K562 (cell line): Measurements from ENCODE around the gene SLC24A1.

Experiments used
- CREM ChIP-seq: IDR thresholded peaks from 2 replicates; pipeline ENCODE4 v1.6.1; 2014; ENCODE audit warnings: antibody characterized with exemption, low read depth
- JUND ChIP-seq, 2 experiments: IDR thresholded peaks; 2 replicates in 1 of 2; 3 replicates in 1 of 2; pipeline ENCODE4 v1.6.1; 2011; ENCODE audit warnings: borderline replicate concordance in 2 of 2, low read depth in 2 of 2, low read length in 2 of 2, improper control_type of control experiment in 1 of 2, missing biosample characterization in 1 of 2, missing genetic modification characterization in 1 of 2, missing genetic modification reagents in 1 of 2
- MAZ ChIP-seq, 2 experiments: fragments of 450-650 bp in 1 of 2; sonication (generic) in 1 of 2; formaldehyde crosslinking; IDR thresholded peaks in 1 of 2; conservative IDR thresholded peaks in 1 of 2; 2 replicates each; pipeline versions ENCODE4 v1.4.0 to v1.5.0; 2020; ENCODE audit warnings: mild to moderate bottlenecking in 1 of 2, missing genetic modification reagents in 1 of 2
- MEF2A ChIP-seq: IDR thresholded peaks from 2 replicates; pipeline ENCODE4 v1.6.1; 2011; ENCODE audit warnings: low read depth, mild to moderate bottlenecking, low read length, moderate library complexity; ENCODE audit not compliant: control insufficient read depth
- MYC ChIP-seq, 2 experiments: fragments of 250-450 bp in 1 of 2; sonication (Bioruptor Pico) in 1 of 2; IDR thresholded peaks; 2 replicates each; pipeline versions ENCODE4 v1.5.1 to v1.6.1; 2012 to 2021; ENCODE audit warnings: low read depth in 2 of 2, borderline replicate concordance in 1 of 2, improper control_type of control experiment in 1 of 2, low read length in 1 of 2, mild to moderate bottlenecking in 1 of 2, moderate library complexity in 1 of 2
- NCOR1 ChIP-seq: fragments of 450-650 bp; IDR thresholded peaks from 2 replicates; pipeline ENCODE4 v1.6.1; 2016; ENCODE audit warnings: mild to moderate bottlenecking, moderate library complexity
- NRF1 ChIP-seq, 2 experiments: fragments of 450-650 bp; IDR thresholded peaks in 1 of 2; conservative IDR thresholded peaks in 1 of 2; 2 replicates each; pipeline ENCODE4 v1.6.1; 2014; ENCODE audit warnings: mild to moderate bottlenecking in 2 of 2
- TAF1 ChIP-seq: IDR thresholded peaks from 2 replicates; pipeline ENCODE4 v1.6.1; 2011; ENCODE audit warnings: mild to moderate bottlenecking, low read length, moderate library complexity; ENCODE audit not compliant: insufficient read depth, control insufficient read depth, severe bottlenecking; ENCODE audit errors: extremely low read depth
- TF ChIP-seq, protein P1 (sequence below), 3 experiments: IDR thresholded peaks in 2 of 3; conservative IDR thresholded peaks in 1 of 3; 2 replicates each; pipeline ENCODE4 v1.5.1; 2011 to 2012; ENCODE audit warnings: low read length in 3 of 3, mild to moderate bottlenecking in 3 of 3, control low read depth in 2 of 3, improper control_type of control experiment in 1 of 3, inconsistent platforms in 1 of 3, low read depth in 1 of 3, mixed read lengths in 1 of 3, moderate library complexity in 1 of 3; ENCODE audit not compliant: insufficient read depth in 2 of 3

DNA sequence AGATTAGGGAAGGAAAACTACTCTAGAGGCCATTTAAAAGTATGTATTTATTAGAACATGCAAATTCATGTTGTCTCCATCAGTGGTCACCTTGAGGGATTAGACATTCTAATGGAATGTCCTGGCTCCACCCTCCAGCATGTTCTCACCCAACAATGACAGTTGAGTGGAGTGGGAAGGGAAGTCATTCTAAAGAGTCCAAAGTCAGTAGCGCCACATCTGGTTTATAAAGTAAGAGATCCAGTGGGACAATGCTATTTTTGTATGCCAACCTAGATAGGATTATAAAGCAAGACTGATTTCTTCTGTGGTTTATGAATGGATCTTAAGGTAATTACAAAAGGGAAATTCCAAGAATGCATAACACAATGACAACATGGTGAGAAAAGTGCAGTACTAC lies 33.3 kb downstream of the SLC24A1 start:
- TF ChIP-seq MAZ (CRISPR knock-in tag; conservative IDR thresholded peaks at IDR 0.05 in 1 of 2, IDR thresholded peaks at IDR 0.05 in 1 of 2), result no peak
- no peak for TF ChIP-seq MEF2A
- TF ChIP-seq CREM, result no peak
- TF ChIP-seq NCOR1, result no peak
- TF ChIP-seq, protein P1, sequence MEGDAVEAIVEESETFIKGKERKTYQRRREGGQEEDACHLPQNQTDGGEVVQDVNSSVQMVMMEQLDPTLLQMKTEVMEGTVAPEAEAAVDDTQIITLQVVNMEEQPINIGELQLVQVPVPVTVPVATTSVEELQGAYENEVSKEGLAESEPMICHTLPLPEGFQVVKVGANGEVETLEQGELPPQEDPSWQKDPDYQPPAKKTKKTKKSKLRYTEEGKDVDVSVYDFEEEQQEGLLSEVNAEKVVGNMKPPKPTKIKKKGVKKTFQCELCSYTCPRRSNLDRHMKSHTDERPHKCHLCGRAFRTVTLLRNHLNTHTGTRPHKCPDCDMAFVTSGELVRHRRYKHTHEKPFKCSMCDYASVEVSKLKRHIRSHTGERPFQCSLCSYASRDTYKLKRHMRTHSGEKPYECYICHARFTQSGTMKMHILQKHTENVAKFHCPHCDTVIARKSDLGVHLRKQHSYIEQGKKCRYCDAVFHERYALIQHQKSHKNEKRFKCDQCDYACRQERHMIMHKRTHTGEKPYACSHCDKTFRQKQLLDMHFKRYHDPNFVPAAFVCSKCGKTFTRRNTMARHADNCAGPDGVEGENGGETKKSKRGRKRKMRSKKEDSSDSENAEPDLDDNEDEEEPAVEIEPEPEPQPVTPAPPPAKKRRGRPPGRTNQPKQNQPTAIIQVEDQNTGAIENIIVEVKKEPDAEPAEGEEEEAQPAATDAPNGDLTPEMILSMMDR (IDR thresholded peaks at IDR 0.05 in 2 of 3, conservative IDR thresholded peaks at IDR 0.05 in 1 of 3; ENCODE audit: insufficient read depth in 2 of 3, low read depth in 1 of 3, low read length in 3 of 3), result no peak
- no peak for TF ChIP-seq JUND (IDR thresholded peaks at IDR 0.05; ENCODE audit: borderline replicate concordance, low read depth, low read length)
- no peak for TF ChIP-seq JUND (tag; IDR thresholded peaks at IDR 0.05; ENCODE audit: borderline replicate concordance, low read depth, low read length)
- TF ChIP-seq MYC (IDR thresholded peaks at IDR 0.05; ENCODE audit: low read depth, low read length), result no peak
- TF ChIP-seq MYC (CRISPR knock-in tag; IDR thresholded peaks at IDR 0.05; ENCODE audit: borderline replicate concordance, low read depth), result no peak
- no peak for TF ChIP-seq NRF1 (conservative IDR thresholded peaks at IDR 0.05 in 1 of 2, IDR thresholded peaks at IDR 0.05 in 1 of 2)
- TF ChIP-seq TAF1, result no peak
